VCaP (cell line): ENCODE results near the gene RIPOR3.

Experiments used
- H3K27ac ChIP-seq: fragments of 450-650 bp; 2 replicates; pipeline ENCODE4 v1.5.1; 2017
- TF ChIP-seq, protein P1 (sequence below): fragments of 450-650 bp; conservative IDR thresholded peaks from 2 replicates; pipeline ENCODE4 v1.5.1; 2017; ENCODE audit warnings: mild to moderate bottlenecking, moderate library complexity

Gene RIPOR3

DNA sequence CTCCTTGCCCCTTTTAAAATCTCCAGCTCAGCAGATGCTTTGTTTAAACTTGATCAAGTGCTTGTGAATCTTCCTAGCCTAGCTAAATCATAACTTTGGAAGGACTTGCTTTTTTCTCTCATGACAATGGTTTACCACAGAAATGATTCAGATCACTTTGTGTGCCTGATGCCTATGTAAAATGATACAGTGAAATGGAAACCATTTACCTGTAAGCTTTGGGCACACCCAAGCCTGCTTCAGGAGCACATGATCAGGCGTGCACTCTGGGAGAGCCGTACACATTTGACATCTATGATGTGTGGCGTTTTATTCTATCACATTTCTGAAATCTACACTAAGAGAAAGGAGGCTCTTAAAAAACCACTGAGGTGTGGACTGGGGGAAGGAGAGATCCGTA, 140.1 kb downstream of the RIPOR3 start:
- H3K27ac ChIP-seq: no peak overlapping the region
- TF ChIP-seq, protein P1, sequence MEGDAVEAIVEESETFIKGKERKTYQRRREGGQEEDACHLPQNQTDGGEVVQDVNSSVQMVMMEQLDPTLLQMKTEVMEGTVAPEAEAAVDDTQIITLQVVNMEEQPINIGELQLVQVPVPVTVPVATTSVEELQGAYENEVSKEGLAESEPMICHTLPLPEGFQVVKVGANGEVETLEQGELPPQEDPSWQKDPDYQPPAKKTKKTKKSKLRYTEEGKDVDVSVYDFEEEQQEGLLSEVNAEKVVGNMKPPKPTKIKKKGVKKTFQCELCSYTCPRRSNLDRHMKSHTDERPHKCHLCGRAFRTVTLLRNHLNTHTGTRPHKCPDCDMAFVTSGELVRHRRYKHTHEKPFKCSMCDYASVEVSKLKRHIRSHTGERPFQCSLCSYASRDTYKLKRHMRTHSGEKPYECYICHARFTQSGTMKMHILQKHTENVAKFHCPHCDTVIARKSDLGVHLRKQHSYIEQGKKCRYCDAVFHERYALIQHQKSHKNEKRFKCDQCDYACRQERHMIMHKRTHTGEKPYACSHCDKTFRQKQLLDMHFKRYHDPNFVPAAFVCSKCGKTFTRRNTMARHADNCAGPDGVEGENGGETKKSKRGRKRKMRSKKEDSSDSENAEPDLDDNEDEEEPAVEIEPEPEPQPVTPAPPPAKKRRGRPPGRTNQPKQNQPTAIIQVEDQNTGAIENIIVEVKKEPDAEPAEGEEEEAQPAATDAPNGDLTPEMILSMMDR: no peak

DNA sequence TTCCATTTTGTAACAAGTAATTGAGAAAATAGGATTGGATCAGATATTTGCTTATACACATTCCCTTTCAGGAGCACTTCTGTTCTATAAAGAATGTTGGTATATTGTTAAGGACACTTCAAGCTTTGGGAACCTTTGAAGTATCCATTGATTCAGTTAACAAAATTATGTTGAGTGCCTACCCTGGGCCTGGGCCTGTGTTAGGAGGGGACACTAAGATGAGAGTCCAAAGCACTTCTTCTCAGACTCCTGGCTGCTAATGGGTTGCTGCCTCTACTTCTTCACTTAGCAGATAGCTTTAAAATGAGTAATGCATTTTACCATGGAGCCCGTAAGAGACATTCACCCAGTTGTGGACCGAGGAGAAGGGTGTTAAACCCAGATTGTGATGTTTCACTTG, 140.8 kb downstream of the RIPOR3 start:
- H3K27ac ChIP-seq: no peak overlapping the region
- TF ChIP-seq, protein P1: no peak

DNA sequence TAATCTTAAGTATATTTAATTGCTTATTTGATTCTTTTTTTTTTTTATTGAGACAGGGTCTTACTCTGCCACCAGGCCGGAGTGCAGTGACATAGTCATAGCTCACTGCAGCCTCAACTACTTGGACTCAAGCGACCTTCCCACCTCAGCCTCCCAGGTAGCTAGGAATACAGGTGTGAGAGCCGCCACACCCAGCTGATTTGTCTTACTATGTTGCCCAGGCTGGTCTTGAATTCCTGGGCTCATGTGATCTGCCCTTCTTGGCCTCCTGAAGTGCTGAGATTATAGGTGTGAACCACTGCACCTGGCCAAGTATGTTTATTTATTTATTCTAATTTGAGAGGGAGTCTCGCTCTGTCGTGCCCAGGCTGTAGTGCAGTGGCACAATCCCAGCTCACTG, 142.9 kb downstream of the RIPOR3 start:
- no peak overlapping the region for H3K27ac ChIP-seq
- TF ChIP-seq, protein P1: no peak

DNA sequence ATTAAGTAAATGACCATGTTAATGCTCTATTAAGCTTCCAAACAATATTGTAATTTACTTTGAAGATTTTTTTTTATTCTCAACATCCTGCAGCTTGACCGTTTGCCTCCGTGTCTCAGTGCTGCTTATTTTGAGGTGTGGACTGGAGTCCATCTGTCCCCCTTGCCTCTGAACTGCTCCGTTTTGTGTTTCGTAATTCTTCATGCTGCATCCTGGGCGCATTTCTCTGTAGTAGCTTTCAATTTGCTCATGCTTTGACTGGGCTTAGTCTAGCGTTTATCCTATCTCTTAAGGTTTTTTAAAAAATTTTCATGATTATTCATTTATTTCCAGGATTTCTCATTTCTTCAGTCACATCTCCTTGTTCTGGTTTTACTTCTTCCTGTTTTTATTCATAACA, 143.4 kb downstream of the RIPOR3 start:
- H3K27ac ChIP-seq: no peak overlapping the region
- TF ChIP-seq, protein P1: no peak

DNA sequence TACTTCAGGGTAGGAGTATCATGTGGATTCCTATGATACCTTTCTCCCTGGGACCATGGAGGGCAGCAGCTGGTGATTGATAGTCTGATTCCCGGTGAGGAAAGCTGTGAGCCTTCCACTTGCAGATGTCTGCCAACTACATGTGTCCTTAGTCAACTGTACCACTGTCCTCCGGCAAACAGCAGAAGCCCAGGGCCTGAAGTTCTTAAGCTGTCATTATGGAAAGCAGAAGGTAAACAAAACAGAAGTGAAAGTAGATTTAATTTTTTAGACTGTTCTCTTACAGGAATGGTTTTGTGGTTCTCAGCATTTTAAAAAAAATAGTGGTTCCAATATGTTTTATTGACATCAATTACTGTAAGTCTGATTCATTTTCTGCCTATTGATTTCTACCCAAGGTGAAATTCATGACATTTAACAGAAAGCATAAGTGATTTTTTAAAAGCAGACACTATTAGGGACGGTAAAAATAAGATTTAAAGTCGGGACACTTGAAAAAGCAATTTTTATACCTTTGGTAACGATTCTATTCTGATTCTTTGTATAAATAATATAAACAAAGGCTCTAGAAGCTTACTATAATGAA, 144.5 kb downstream of the RIPOR3 start:
- TF ChIP-seq, protein P1: no peak
- H3K27ac ChIP-seq: no peak overlapping the region

DNA sequence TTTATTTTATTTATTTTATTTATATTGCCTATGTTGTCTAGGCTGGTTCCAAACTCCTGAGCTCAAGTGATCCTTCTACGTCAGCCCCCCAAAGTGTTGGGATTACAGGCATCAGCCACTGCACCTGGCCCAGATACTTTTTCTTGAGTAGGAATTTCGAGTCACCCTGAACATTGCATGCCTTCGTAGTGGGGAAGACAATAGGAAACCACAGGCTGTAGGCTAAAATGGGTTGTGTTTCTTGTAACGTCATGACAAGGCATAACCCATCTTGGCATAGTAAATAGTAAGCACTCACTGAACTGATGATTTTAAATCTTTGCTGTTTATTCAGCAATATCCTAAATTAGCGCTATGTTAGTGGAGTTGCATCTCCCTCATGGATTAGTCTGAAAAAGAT, 146.2 kb downstream of the RIPOR3 start:
- TF ChIP-seq, protein P1: no peak
- H3K27ac ChIP-seq: no peak overlapping the region

DNA sequence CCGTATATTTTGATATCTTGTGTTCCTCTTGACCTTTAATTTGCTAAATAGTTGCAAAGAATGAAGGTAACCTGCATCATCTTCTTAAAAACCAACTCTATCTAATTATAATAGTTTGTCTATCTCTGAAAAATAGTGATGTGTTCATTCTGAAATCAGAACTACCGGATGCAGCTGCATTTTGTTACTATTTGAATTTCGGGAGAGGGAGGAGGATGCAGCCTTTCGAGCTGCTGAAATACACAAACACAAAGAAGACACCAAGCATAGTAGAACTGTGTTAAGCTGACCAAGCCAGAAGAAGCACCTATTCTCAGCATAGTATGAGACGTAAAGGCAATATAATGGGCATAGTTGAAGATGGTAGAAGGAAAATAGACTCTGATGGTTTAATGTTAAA, 148.0 kb downstream of the RIPOR3 start:
- TF ChIP-seq, protein P1: no peak
- no peak overlapping the region for H3K27ac ChIP-seq
